C4-2B (cell line): Measurements from ENCODE around the gene INF2.
A peak's percentile ranks its signal among the peaks of the same experiment; 100 is the strongest.

Source experiments
- H3K27ac ChIP-seq: fragments of 450-650 bp; 2 replicates; pipeline ENCODE4 v1.5.1; 2017
- CTCF ChIP-seq: fragments of 450-650 bp; conservative IDR thresholded peaks from 2 replicates; pipeline ENCODE4 v1.5.1; 2017; ENCODE audit warnings: mild to moderate bottlenecking
- ZFX ChIP-seq: fragments of 450-650 bp; IDR thresholded peaks from 2 replicates; pipeline ENCODE4 v1.6.1; 2017

Gene INF2

GRCh38 chr14:104692261-104692938, 3.0 kb downstream of the INF2 start:
- H3K27ac ChIP-seq, result peak overlapping the region; percentile 74
- TF ChIP-seq CTCF (no peak), ZFX (no peak)

- peak overlapping the region; percentile 74 for H3K27ac ChIP-seq
- TF ChIP-seq CTCF (no peak), ZFX (no peak)
These were observed 3.5 kb downstream of the INF2 start for GRCh38 chr14:104692939-104693315.

- peak overlapping the region; percentile 74 for H3K27ac ChIP-seq
- TF ChIP-seq ZFX (peak; percentile 53; the same call in 1 of the 2 replicates), CTCF (no peak)
These were observed 4.3 kb downstream of the INF2 start for GRCh38 chr14:104693482-104694431.

GRCh38 chr14:104694475-104694950, 5.1 kb downstream of the INF2 start:
- TF ChIP-seq CTCF, result no peak
- peak overlapping the region; percentile 74 for H3K27ac ChIP-seq

GRCh38 chr14:104694991-104695659, 5.7 kb downstream of the INF2 start:
- H3K27ac ChIP-seq, result peak overlapping the region; percentile 74
- TF ChIP-seq CTCF (no peak), ZFX (no peak)

GRCh38 chr14:104695660-104696000, 6.2 kb downstream of the INF2 start:
- no peak overlapping the region for H3K27ac ChIP-seq
- no peak for TF ChIP-seq ZFX
- TF ChIP-seq CTCF, result no peak
